ENCODE results near the gene HTR4. TPM values are rescaled to one million over a fixed set of nuclear protein-coding genes. Genes with fewer than 3 reads are reported as not detected.
A peak's percentile ranks its signal among the peaks of the same experiment; 100 is the strongest.

The HTR4 gene
- polyA plus RNA-seq, 1 of the 3 experiments (the other 2 are of a cell fraction): not detected

DNA sequence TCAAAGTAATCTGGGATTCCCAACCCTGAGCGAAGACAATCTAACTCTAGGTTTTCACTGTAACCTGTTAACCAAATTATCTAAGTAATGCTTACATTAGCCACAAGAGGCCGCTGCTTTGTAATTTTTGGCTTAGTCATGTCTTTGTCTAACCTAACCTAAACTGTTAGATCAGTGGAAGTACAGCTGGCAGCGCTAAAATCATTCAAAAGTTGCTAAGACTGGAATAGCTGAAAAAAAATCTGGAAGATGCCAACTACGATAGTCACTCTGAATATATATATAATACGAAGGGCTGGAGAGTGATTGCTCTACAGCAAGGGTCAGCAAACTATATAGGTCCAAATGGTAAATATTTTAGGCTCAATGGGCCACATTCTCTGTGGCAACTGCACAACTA is 210.3 kb downstream of the HTR4 start (continued):
- TF ChIP-seq JUND (IDR thresholded peaks at IDR 0.05): no peak
- TF ChIP-seq NFIC (IDR thresholded peaks at IDR 0.05; ENCODE audit: borderline replicate concordance): no peak
- no peak for TF ChIP-seq RFX5 (IDR thresholded peaks at IDR 0.05; ENCODE audit: low read length)
- no peak for TF ChIP-seq TEAD4 (IDR thresholded peaks at IDR 0.05; ENCODE audit: borderline replicate concordance, insufficient read depth)
- TF ChIP-seq TCF12 (IDR thresholded peaks at IDR 0.05): no peak
- TF ChIP-seq SMC3 (IDR thresholded peaks at IDR 0.05; ENCODE audit: low read depth, low read length): peak; percentile 84
- no peak for TF ChIP-seq GABPA (IDR thresholded peaks at IDR 0.05; ENCODE audit: low read depth)
- no peak for TF ChIP-seq EP300 (IDR thresholded peaks at IDR 0.05; ENCODE audit: borderline replicate concordance in 1 of 2, low read depth in 1 of 2, low read length in 1 of 2)
- no peak for TF ChIP-seq POLR2AphosphoS5 (IDR thresholded peaks at IDR 0.05; ENCODE audit: low read depth, low read length)
- TF ChIP-seq, protein P1, sequence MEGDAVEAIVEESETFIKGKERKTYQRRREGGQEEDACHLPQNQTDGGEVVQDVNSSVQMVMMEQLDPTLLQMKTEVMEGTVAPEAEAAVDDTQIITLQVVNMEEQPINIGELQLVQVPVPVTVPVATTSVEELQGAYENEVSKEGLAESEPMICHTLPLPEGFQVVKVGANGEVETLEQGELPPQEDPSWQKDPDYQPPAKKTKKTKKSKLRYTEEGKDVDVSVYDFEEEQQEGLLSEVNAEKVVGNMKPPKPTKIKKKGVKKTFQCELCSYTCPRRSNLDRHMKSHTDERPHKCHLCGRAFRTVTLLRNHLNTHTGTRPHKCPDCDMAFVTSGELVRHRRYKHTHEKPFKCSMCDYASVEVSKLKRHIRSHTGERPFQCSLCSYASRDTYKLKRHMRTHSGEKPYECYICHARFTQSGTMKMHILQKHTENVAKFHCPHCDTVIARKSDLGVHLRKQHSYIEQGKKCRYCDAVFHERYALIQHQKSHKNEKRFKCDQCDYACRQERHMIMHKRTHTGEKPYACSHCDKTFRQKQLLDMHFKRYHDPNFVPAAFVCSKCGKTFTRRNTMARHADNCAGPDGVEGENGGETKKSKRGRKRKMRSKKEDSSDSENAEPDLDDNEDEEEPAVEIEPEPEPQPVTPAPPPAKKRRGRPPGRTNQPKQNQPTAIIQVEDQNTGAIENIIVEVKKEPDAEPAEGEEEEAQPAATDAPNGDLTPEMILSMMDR (IDR thresholded peaks at IDR 0.05): peak; percentile 85
- TF ChIP-seq YY1 (IDR thresholded peaks at IDR 0.05; ENCODE audit: low read depth): no peak

DNA sequence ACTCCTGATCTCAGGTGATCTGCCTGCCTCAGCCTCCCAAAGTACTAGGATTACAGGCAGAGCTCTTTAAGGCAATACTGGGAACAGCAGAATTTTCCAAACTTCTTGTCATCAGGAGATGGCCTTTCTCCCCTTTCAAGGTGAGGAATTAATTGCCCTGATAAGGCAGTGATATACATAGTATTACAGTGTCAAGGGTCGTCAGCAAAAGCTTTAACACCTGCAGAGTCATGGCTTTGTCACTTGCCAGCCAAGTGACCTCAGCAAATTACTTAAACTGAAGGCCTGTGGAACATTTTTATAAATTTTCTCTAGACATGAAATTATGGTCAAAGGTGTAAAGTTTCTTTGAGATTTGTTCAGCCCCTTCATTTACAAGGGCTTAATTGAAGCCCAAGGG is 211.1 kb downstream of the HTR4 start:
- Histone ChIP-seq H3K4me1 (ENCODE audit: control insufficient read depth in 1 of 2, insufficient read depth in 2 of 2, low read depth in 1 of 2, low read length in 1 of 2) (no peaks in the 10 kb centered on the region), H3K36me3 (replicated peaks in 1 of 2; ENCODE audit: control insufficient read depth in 1 of 2, insufficient read depth in 2 of 2, low read length in 1 of 2) (peaks cover 39 to 54% of the 10 kb centered on the region in 2 experiments), H3K4me3 (ENCODE audit: low read depth in 2 of 2, low read length in 1 of 2) (no peak overlapping the region), H3K9ac (no peak overlapping the region), H3K4me2 (no peak overlapping the region), H3K27me3 (ENCODE audit: insufficient read depth) (no peaks in the 10 kb centered on the region), H3F3A (replicated peaks; ENCODE audit: insufficient read depth) (peaks cover 8% of the 10 kb centered on the region), H3K9me3 (no peaks in the 10 kb centered on the region), H3K9me2 (no peaks in the 10 kb centered on the region), H2AFZ (ENCODE audit: low read depth) (no peak overlapping the region), H3K79me2 (ENCODE audit: insufficient read depth) (no peaks in the 10 kb centered on the region), H3K27ac (ENCODE audit: low read depth in 2 of 2, low read length in 1 of 2) (no peak overlapping the region), H4K20me1 (ENCODE audit: insufficient read depth) (no peaks in the 10 kb centered on the region)
- DNase-seq: no peak
- 80% methylated on average over 1 of the region's 1 CpG for WGBS (ENCODE audit: low lambda C conversion rate)
- TF ChIP-seq FOXJ3 (CRISPR knock-in tag; IDR thresholded peaks at IDR 0.05) (no peak), FOXM1 (IDR thresholded peaks at IDR 0.05; ENCODE audit: low read depth) (no peak), EZH2phosphoT487 (IDR thresholded peaks at IDR 0.05; ENCODE audit: borderline replicate concordance, low read depth) (no peak), TAF1 (IDR thresholded peaks at IDR 0.05; ENCODE audit: borderline replicate concordance, low read depth, low read length) (no peak), RAD21 (IDR thresholded peaks at IDR 0.05; ENCODE audit: low read length) (no peak), NFIC (IDR thresholded peaks at IDR 0.05; ENCODE audit: borderline replicate concordance) (no peak), CHD2 (IDR thresholded peaks at IDR 0.05; ENCODE audit: low read length, partially characterized antibody) (no peak)
- TF ChIP-seq, protein P2, sequence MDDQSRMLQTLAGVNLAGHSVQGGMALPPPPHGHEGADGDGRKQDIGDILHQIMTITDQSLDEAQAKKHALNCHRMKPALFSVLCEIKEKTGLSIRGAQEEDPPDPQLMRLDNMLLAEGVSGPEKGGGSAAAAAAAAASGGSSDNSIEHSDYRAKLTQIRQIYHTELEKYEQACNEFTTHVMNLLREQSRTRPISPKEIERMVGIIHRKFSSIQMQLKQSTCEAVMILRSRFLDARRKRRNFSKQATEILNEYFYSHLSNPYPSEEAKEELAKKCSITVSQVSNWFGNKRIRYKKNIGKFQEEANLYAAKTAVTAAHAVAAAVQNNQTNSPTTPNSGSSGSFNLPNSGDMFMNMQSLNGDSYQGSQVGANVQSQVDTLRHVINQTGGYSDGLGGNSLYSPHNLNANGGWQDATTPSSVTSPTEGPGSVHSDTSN (IDR thresholded peaks at IDR 0.05): no peak
- TF ChIP-seq, protein P3, sequence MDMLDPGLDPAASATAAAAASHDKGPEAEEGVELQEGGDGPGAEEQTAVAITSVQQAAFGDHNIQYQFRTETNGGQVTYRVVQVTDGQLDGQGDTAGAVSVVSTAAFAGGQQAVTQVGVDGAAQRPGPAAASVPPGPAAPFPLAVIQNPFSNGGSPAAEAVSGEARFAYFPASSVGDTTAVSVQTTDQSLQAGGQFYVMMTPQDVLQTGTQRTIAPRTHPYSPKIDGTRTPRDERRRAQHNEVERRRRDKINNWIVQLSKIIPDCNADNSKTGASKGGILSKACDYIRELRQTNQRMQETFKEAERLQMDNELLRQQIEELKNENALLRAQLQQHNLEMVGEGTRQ (IDR thresholded peaks at IDR 0.05; ENCODE audit: borderline replicate concordance, low read depth, low read length): no peak
- POLR2A ChIA-PET: no interaction called here
- CTCF ChIA-PET: interaction anchor here (0.6 to 21.5 kb wide), 28 partner anchors 13 to 672 kb away, joined by 3 to 704 read pairs (median 5); no protein-coding TSS in a partner anchor

Data from SK-N-SH (cell line).